Dedifferentiated amniotic fluid mesenchymal stem cell (primary cell): ENCODE data around the gene TNFRSF14.

Experiments
- DNase-seq: peaks from one replicate; pipeline ENCODE4 v3.0.0-alpha.2; 2016; ENCODE audit errors: extremely low spot score

TNFRSF14 gene

DNA sequence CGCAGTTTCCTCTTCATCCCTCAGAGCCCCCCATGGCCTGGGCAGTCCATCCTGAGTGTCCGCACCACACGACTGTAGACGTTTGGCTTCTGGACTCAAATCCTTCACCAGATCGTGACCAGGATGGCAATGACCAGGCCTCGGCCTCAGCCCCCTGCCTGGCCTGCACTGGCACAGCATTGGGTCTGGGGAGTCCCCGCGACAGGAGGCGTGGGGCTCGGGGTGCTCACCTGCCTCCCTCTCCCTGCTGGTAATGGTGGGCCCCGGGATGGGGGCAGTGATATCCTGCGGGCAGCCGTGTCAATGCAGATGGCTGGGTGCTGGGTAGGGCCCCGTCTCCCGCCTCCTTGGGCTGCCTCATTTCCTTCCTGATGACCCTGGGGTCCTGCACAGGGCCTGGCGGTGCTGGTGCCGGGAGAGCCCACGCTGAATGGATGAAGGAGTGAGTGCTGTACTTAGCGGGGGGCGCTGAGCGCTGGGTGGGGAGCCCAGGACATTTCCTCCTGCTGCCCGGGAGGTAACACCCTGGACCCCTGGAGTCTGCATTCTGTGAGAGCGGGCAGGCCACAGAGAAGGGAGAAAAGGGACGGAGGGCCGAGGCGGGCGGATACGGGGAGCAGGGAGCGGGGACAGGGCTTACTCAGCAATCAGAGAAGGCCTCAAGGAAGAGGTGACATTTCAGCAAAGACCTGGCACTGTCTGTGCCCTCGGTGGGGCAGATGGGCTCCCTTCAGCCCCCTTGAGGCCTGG is 2.1 kb upstream of the TNFRSF14 start:
- no peak for DNase-seq

DNA sequence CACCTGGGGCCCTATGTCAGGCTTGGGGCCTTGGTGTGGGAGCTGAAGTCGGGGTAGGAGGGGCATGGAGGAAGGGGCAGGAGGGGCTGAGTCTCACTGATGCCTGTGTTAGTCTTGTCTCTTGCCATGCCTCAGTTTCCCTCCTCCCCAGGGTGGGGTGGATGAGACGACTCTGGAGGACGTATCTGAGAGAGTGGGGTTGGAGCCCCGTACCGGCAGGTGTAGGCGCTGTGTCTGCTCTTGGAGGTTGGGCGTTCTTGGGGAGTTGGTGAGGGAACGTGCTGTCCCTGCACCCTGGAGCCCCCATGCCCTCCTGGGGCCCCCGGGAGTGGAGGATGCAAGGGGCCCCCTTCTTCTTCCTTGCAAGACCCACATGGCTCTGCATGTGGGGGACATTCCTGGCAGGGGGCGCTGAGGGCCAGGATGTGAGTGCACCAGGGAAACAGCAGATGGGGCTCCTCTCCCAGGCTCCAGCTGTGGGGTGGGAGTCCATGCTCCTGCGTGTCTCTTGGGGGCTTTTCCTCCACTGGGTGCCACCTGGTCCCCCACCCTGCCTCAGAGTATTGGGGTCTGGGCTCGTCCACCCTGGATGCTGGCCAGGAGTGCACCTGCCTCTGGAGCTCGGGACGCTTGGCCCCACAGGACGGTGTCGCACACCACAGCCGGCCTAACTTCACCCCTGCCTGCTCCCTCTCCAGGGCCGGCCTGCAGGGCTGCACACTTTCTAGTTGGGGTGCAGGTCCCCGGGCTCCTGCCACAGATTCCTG is 1.4 kb upstream of the TNFRSF14 start:
- no peak for DNase-seq

DNA sequence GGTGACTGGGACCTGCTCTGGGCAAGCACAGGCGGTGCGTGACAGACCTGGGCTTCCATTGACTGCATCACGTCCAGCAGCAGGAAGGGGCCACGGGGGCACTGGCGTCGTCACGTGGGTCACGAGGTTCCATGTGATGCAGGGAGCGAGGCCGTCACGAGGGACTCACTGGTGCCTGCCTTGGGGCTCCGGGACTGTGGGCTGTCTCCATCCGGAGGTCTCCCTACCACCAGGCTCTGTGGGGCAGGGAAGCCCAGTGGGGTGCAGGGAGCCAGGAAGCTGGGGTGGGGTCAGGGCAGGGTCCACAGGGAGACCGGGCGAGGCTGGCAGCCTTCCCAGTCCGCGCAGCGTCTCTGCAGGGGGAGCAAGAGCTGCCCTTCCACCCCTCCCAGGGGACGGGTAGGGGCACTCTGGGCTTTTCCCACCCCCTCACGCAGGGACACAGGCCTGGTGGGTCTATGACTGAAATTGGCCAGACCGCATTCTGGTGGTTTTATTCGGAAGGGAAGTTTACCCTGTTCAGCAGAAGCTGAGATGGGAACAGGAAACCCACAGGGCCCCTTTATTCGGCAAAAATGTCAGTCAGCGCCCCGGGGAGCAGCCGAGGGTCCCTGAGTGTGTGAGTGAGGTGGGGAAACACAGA is 416 bp upstream of the TNFRSF14 start:
- no peak for DNase-seq

DNA sequence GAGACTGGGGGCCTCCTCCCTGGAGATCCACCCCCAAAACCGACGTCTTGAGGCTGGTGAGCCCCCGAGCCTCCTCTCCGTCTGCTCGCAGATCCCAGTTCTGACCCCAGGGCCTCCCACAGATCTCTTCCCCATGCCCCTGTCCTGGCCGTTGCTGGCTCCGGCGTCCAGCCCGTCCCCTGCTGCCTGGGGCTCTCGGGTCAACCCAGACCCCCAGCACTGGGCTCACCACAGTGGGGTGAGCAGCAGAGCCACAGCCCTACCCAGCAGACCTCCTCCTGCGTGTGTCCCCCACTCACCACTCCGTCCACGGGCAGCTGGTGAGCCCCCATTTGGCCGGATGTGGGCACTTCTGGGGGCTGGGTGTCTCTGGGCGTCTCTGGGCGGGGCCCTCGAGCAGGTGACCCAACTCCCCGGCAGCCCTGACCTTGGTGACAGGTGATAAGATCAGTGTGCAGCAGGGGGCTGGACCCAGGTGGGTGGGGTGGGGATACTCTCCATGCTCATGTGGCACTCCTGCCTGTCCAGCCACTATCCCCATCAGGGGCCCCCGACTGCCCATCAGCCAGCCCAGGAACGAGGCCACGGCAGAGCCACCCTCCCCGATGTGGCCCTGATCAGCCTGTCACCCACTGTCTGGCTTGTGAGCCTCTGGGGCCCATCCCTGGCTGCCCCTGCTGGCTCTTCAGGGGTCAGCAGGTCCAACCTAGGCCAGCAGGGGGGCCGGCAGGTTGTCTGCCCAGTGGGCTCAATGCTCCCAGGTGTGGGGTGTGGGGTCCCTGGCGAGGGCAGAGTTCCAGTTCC is 709 bp downstream of the TNFRSF14 start:
- no peak for DNase-seq

DNA sequence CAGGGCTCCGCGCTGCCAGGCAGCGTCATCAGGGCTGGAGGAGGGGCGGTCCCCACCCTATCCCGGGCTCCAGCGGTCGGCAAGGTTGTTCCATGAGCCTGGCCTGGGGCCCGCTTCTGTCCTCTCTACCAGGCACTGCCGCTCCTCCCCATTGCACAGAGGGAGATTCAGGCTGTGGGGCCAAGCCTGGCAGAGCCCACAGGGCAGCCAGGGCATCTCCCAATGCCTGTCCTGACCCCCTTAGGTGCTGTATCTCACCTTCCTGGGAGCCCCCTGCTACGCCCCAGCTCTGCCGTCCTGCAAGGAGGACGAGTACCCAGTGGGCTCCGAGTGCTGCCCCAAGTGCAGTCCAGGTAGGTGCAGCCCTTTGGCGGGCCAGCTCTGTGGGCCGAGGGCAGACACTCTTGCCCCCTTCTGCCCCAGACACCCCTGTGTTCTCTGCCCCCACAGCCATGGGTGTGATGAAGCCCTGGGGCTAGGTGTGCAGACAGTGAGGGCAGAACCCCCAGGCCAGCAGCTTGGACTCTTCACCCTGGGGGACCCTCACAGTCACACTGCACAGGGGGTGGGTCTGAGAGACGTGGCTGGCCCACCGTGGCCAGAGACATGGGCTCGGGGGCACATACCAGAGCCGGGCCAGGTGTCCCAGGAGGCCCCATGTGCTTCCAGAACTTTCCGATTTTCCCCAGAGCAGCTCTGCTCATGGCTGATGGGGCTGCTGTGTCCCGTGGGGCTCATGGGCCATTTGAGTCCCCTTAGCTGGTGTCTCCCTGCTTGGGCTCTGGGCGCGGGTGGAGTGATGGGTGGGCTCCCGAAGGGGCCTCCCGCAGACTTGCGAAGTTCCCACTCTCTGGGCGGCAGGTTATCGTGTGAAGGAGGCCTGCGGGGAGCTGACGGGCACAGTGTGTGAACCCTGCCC is 1.6 kb downstream of the TNFRSF14 start:
- DNase-seq, result no peak

DNA sequence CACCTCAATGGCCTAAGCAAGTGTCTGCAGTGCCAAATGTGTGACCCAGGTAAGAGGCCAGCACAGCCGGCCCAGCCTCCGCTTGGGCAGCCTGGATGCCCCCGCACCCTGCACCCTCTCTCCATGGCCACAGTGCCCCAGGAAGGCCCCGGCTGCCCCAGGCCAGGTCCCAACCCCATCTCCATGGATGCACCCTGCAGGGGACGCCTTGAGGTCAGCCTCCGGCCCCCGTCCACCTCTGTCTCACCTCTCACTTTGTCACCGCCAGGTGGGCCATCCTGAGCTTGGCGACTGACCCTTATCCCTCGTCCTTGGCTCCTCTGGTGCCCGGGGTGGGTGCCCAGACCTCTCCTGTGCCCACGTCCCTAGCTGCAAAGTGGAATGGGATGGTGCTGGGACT is 2.2 kb downstream of the TNFRSF14 start:
- no peak for DNase-seq

DNA sequence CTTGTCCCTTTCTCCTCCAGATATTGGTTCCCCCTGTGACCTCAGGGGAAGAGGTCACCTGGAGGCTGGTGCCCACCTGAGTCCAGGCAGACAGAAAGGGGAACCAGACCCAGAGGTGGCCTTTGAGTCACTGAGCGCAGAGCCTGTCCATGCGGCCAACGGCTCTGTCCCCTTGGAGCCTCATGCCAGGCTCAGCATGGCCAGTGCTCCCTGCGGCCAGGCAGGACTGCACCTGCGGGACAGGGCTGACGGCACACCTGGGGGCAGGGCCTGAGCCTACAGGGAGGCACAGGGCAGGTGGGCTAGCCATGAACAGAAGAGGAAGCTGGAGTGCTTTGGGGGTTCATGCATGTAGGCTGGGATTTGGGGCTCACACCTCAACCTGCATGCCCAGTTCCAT is 2.7 kb downstream of the TNFRSF14 start:
- no peak for DNase-seq

DNA sequence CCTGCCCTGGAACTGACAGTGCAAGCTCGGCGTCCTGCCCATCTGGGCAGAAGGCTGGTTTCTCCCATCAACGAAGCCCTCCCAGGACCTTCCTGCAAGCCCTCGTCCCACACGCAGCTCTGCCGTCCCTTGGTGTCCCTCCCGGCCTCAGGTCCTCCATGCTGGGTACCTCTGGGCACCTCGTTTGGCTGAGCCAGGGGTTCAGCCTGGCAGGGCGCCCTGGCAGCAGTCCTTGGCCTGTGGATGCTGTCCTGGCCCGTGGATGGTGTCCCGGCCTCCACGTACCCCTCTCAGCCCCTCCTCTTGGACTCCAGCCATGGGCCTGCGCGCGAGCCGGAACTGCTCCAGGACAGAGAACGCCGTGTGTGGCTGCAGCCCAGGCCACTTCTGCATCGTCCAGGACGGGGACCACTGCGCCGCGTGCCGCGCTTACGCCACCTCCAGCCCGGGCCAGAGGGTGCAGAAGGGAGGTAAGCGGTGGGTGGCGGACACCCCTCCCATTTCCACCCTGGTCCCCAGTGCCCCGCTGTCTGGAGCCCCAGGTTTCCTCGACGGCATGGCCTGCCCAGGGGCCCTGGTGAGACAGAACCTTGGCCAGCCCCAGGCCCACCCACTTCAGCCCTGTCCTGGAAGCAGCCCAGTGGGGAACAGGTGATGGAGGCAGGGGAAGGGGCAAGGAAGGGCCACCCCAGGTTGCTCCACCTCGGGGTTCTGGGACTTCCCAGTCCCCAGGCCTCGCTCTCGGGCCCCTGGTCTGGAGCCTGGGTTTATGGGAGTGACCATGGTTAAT is 3.5 kb downstream of the TNFRSF14 start:
- DNase-seq, result no peak

DNA sequence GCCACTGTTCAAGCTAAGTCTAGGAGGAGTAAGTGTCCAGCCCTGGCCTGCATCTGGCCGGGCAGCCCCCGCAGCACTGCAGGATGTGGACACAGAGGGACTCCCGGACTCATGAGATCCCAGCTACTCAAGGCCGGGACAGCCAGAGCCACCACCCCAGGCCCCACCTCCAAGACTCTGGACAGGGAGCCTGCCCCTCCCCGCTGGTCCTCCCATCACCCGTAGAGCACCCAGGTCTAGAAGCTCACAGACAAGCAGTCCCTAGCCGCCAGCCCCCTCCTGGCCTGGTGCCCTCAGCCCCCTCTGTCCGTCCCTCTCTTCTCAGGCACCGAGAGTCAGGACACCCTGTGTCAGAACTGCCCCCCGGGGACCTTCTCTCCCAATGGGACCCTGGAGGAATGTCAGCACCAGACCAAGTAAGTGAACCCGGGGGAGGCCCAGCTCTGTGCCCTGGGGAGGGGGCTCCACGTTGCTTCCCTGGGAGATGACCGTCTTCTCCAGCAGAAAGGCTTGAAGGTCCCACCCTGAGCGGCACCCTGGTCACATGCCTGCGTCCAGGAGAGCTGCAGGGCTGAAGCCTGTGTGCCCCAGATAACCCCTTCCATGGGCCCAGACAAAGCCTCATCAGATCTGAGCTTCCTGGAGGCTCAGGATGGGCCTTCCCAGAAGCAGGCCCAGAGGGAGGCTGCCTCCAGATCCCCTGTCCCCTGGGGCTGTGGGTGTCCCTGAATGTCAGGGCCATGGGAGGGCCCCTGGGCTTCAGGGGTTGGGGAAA is 4.3 kb downstream of the TNFRSF14 start:
- DNase-seq, result no peak

DNA sequence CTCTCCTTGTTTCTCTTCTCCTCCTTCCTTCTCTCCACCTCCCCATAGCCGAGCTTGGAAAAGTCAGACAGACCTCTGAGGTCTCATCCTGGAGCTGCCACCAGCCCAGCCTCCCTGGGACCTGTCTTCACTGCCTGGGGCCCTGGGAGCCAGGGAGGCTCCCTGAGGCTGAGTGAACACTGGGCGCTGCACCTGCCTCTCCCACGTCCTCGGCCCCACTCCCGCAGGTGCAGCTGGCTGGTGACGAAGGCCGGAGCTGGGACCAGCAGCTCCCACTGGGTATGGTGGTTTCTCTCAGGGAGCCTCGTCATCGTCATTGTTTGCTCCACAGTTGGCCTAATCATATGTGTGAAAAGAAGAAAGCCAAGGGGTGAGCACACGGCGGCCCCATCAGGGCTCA is 5.3 kb downstream of the TNFRSF14 start:
- no peak for DNase-seq

DNA sequence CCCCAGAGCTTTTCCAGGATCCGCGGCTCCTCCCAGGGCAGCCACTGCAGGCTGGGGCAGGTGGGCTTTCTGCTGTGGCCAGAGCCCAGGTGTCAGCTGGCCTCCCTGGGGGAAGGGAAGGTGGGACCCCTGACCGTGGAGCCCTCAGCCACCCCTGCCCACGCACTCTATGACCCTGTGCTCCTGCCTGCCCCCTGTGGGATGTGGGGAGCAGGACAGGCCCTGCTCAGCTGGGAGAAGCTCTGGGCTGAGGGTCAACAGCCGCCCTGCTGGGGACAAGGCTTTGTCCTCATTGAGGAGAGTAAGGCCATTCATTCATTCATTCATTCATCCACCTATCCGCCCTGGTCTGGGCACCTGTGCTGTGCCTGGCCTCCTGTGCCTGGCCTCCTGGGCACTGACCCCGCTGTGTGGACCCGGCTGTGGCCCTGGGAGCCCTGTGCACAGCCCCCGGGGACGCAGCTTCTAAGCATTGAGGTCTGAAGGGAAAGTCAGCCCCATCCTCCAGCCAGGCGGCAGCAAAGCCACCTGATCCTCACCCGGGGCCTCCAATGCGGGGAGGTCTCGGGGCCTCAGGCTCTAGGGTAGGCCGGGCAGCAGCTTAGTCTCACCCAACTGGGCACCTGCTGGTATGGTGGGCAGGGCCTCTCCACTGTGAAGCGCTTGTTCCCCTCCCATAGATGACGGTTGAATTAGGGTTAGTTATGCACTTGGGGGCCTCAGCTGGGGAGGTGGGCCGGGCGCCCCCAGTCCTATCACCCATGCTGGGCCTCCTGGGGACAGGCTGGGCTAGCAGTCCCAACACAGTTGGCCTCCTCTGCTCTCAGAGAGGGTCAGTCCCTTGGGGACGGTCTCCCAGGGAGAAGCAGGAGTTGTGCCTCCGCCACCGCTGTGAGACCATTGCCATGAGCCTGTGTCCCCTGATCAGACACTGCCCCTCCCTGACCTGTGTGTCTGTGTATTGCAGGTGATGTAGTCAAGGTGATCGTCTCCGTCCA is 6.0 kb downstream of the TNFRSF14 start:
- no peak for DNase-seq

DNA sequence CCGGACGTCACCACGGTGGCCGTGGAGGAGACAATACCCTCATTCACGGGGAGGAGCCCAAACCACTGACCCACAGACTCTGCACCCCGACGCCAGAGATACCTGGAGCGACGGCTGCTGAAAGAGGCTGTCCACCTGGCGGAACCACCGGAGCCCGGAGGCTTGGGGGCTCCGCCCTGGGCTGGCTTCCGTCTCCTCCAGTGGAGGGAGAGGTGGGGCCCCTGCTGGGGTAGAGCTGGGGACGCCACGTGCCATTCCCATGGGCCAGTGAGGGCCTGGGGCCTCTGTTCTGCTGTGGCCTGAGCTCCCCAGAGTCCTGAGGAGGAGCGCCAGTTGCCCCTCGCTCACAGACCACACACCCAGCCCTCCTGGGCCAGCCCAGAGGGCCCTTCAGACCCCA is 7.0 kb downstream of the TNFRSF14 start:
- no peak for DNase-seq

DNA sequence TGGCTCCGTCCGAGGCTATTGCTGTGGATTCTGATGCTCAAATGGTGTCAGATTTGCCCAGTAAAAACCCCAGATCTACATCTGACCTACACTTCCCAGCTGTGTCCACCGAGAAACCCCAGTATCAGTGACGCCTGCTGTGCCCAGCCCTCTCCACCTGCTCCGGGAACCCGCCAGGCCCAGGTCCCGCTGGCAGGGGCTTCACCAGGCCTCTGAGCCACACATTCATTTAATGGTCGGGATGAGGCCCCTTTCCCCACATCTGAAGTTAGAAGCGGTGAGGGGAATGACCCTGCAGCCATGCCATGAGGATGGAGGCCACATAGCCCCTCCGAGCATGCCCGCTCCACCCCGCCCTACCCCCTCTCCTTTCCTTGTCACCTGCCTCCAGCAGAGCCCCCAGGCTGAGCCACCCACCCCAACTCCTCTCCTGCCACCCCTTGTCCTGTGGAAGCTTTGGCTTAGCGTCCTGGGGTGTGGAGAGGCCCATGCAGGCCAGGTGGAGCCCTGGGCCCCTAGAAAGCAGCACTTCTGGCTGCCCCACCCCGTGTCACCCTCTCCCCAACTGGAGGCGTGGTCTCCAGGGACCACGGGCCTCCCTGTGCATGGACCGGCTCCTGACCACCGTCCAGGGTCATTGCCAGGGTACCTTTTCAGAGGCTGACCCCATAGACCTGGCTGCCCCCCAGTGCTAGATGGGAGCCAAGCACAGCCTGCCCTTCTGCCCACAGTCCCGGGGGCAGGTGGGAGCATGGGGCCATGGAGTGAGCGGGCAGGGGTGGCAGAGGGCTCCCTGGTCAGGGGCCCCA is 8.0 kb downstream of the TNFRSF14 start:
- no peak for DNase-seq

DNA sequence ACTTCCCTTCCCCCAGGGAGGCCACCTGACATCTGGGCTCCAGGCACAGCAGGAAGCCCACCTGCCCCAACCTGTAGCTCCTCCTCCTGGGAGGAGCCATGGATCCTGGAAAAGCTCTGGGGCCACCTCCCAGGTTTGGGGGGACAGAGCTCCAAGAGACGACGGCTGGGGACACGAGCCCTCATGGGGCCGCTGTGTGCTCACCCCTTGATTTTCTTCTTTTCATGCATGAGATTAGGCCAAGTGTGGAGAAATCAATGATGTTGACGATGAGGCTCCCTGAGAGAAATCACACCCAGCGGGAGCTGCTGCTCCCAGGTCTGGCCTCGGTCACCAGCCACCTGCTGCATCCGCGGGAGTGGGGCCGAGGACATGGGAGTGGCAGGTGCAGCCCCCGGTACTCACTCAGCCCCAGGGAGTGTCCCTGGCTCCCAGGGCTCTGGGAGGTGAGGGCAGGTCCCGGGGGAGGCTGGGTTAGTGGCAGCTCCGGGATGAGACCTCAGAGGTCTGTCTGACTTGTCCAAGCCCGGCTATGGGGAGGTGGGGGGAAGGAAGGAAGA is 8.7 kb downstream of the TNFRSF14 start:
- DNase-seq, result no peak

DNA sequence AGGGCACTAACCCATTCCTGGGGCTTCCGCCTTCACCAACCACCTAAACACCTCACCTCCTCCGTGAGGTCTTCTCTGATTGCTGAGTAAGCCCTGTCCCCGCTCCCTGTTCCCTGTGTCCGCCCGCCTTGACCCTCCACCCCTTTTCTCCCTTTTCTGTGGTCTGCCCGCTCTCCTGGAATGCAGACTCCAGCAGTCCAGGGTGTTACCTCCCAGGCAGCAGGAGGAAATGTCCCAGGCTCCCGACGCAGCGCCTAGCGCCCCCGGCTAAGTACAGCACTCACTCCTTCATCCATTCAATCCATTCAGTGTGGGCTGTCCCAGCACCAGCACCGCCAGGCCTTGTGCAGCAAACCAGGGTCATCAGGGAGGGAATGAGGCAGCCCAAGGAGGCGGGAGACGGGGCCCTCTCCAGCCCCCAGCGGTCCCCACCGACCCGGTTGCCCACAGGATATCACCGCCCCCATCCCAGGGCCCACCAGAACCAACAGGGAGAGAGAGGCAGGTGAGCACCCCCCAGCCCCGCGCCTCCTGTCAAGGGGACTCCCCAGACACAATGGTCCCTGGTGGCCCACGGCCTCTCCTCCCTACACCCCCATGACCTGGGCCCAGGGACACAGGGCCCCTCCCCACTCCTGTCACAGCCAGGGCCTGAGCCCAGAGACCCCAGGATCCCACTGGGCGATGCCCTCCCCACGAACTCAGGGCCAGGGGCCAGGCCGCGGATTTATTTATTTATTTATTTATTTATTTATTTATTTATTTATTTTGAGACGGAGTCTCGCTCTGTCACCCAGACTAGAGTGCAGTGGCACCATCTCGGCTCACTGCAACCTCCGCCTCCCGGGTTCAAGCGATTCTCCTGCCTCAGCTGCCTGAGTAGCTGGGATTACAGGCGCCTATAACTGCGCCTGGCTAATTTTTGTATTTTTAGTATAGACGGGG is 10.2 kb downstream of the TNFRSF14 start:
- DNase-seq, result no peak
